ENCODE measurements around the gene FNDC11. TPM values are rescaled to one million over a fixed set of nuclear protein-coding genes. Genes with fewer than 3 reads are reported as not detected.

FNDC11 gene
- total RNA-seq, 4 donors from 2014 or later: 0.12 to 0.39 TPM; not detected in 2

DNA sequence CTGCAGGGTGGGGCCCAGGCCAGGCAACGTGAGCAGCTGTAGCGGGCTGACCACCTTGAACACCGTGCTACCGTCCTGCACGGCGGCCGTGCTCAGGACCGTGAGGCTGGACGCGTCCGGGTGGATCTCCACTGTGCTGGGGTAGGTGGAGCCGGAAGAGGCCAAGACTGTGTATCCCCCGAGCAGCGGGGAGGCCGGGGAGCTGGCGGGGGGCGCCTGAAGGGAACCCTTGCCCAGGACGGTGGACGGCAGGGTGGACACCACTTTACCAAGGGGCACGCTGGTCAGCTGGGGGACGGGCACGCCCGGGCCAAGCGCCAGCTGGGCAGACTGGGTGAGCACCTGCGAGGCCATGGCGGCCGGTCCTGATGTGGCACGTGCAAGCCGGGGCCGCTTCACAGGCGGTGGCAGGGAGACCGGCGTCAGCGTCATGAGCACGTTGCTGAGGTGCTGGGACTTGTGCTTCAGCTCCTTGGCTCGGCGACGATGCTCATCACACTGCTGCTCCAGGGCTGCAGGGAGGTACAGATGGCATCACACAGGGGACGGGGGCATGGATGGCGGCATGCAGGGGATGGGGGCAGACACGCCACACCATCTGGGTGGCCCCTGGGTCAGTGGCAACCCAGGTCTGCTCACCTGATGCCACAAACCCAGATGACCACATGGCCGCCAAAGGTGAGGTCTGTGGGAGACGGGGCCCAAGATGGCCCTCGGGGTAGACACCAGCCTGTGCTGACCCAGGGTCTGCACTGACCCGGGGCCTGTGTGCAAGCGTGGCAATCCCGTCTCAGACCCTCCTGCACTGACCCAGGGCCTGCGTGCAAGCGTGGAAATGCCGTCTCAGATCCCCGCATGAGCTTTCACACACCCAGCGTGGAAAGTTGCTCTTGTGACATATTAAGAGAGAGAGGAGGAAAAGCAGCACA, 36.5 kb downstream of the FNDC11 start:
- intact Hi-C loops (cut with DNase I; ENCODE audit: low total_unique reads): no loop called here
- no peak for TF ChIP-seq POLR2A (IDR thresholded peaks at IDR 0.05)
- TF ChIP-seq, protein P1, sequence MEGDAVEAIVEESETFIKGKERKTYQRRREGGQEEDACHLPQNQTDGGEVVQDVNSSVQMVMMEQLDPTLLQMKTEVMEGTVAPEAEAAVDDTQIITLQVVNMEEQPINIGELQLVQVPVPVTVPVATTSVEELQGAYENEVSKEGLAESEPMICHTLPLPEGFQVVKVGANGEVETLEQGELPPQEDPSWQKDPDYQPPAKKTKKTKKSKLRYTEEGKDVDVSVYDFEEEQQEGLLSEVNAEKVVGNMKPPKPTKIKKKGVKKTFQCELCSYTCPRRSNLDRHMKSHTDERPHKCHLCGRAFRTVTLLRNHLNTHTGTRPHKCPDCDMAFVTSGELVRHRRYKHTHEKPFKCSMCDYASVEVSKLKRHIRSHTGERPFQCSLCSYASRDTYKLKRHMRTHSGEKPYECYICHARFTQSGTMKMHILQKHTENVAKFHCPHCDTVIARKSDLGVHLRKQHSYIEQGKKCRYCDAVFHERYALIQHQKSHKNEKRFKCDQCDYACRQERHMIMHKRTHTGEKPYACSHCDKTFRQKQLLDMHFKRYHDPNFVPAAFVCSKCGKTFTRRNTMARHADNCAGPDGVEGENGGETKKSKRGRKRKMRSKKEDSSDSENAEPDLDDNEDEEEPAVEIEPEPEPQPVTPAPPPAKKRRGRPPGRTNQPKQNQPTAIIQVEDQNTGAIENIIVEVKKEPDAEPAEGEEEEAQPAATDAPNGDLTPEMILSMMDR (IDR thresholded peaks at IDR 0.05): no peak
- H3K4me3 ChIP-seq (ENCODE audit: low read depth, poor library complexity, severe bottlenecking): no peak overlapping the region
- no peak for DNase-seq (ENCODE audit: low spot score in 2 of 2)
- WGBS, 2 donors: 91% methylated on average over 47 to 52 of the region's 52 CpGs

DNA sequence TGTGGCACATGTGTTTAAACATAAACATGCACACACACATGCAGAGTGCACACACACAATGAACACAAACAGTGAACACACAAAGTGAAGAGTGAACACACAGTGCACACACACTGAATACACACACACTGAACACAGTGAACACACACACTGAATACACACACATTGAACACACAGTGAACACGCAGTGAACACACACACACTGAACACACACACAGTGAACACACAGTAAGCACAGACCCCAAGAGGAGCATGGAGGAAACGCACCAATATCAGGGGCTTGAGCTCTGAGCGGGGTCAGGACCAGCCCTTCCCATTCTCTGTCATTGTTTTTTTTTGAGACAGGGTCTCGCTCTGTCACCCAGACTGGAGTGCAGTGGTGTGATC, 37.2 kb downstream of the FNDC11 start:
- TF ChIP-seq POLR2A (IDR thresholded peaks at IDR 0.05): no peak
- TF ChIP-seq, protein P1 (IDR thresholded peaks at IDR 0.05): no peak
- no peak for DNase-seq (ENCODE audit: low spot score in 2 of 2)

DNA sequence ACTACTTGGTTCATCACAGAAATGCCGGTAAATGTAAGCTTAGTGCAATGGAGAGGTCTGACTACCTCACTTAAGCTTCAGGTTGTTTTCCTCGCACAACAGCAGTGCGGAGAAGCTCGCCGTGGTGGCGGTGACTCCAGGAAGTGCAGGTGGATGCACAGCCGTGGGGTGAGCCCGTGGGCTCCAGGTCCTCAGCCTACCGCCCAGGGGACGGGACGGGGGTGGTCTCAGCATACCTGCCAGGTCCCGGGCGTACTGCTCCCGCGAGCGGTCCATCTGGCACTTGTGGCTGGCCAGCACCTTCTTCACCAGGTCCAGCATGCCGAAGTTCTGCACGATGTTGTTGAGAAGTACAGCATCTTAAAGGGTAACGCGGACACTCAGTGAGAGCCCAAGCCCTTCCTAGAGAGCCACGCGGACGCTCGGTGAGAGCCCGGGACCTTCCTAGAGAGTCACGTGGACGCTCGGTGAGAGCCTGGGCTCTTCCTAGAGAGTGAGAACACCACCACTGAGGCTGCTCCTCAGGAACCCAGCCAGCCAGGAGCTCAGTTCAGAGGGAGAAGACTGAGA, 37.9 kb downstream of the FNDC11 start:
- WGBS, 2 donors: 94 to 95% methylated on average over 28 of the region's 28 CpGs
- intact Hi-C loops (cut with DNase I; ENCODE audit: low total_unique reads): no loop called here
- TF ChIP-seq POLR2A (IDR thresholded peaks at IDR 0.05): no peak
- TF ChIP-seq, protein P1 (IDR thresholded peaks at IDR 0.05): no peak
- H3K4me3 ChIP-seq (ENCODE audit: low read depth, poor library complexity, severe bottlenecking): no peak overlapping the region
- DNase-seq (ENCODE audit: low spot score in 2 of 2): no peak

More for the DNA sequence above, 37.2 kb downstream of the FNDC11 start:
- intact Hi-C loops (cut with DNase I; ENCODE audit: low total_unique reads): no loop called here
- 93 to 96% methylated on average over 4 of the region's 4 CpGs for WGBS, 2 donors
- H3K4me3 ChIP-seq (ENCODE audit: low read depth, poor library complexity, severe bottlenecking): no peak overlapping the region

DNA sequence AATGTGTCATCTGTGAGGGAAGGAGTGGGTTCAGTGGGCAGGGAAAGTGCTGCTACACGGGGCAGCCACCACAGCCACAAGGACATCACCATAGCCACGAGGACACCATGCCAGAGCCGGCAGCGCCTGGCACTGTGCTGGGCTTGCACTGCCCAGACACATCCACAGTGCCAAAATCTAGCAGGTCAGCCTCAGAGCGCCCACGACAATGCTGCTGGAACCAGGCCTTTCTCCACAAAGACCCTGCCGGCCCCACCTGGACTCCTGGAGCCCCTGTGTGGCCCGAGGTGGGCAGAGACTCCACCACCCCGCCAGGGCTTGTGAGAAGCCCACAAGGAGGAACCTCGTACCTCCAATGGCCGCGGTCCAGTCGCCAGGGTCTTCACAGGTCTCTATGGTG, 38.7 kb downstream of the FNDC11 start:
- DNase-seq (ENCODE audit: low spot score in 2 of 2): no peak
- intact Hi-C loops (cut with DNase I; ENCODE audit: low total_unique reads): no loop called here
- TF ChIP-seq POLR2A (IDR thresholded peaks at IDR 0.05): no peak
- TF ChIP-seq, protein P1 (IDR thresholded peaks at IDR 0.05): no peak
- 92 to 93% methylated on average over 9 to 13 of the region's 13 CpGs for WGBS, 2 donors
- H3K4me3 ChIP-seq (ENCODE audit: low read depth, poor library complexity, severe bottlenecking): no peak overlapping the region

DNA sequence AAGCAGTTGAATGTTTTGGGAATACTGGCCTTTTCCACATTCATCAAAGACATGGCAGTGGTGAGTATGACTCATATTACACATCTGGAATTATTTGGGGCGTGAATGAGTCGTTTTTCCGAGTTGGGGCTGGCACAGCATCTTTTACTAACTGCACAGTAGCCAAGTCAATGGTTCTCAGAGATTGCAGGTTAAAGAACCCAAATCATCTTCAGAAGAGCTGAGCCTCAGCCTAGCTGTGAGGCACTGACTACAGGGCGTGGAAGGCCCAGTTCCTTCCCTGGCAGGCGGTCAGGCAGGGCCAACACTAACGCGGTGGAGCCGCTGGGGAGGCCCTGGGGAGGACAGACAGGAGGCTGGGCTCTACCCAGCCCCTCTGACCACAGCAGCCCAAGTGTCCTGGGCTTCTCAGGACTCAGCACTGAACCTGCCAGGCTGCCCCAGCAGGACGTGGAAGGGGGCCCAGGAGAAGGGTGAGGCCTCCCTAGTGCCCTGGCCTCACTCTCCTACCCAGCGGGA, 40.1 kb downstream of the FNDC11 start:
- WGBS, 2 donors: 55 to 68% methylated on average over 10 of the region's 10 CpGs
- no peak for DNase-seq (ENCODE audit: low spot score in 2 of 2)
- TF ChIP-seq, protein P1 (IDR thresholded peaks at IDR 0.05): no peak
- TF ChIP-seq POLR2A (IDR thresholded peaks at IDR 0.05): no peak
- no peak overlapping the region for H3K4me3 ChIP-seq (ENCODE audit: low read depth, poor library complexity, severe bottlenecking)
- intact Hi-C loops (cut with DNase I; ENCODE audit: low total_unique reads): no loop called here
